ENCODE data around the gene MDC1. TPM values are rescaled to one million over a fixed set of nuclear protein-coding genes. Genes with fewer than 3 reads are reported as not detected.
A peak's percentile ranks its signal among the peaks of the same experiment; 100 is the strongest.

The MDC1 gene
- total and polyA plus RNA-seq, 2 of the 13 experiments (the other 11 are each of a cell fraction or from before 2014, with no cell fraction given) = 8.4 to 14.0 TPM

- TF ChIP-seq, protein P1, sequence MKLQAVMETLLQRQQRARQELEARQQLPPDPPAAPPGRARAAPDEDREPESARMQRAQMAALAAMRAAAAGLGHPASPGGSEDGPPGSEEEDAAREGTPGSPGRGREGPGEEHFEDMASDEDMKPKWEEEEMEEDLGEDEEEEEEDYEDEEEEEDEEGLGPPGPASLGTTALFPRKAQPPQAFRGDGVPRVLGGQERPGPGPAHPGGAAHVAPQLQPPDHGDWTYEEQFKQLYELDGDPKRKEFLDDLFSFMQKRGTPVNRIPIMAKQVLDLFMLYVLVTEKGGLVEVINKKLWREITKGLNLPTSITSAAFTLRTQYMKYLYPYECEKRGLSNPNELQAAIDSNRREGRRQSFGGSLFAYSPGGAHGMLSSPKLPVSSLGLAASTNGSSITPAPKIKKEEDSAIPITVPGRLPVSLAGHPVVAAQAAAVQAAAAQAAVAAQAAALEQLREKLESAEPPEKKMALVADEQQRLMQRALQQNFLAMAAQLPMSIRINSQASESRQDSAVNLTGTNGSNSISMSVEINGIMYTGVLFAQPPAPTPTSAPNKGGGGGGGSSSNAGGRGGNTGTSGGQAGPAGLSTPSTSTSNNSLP (IDR thresholded peaks at IDR 0.05; ENCODE audit: low read depth, low read length) = peak; percentile 35; the same call in 1 of the 2 replicates
- no peak for TF ChIP-seq MBNL3 (CRISPR knock-in tag; conservative IDR thresholded peaks at IDR 0.05)
- TF ChIP-seq ZSCAN25 (CRISPR knock-in tag; IDR thresholded peaks at IDR 0.05) = no peak; the same call in 1 of the 2 replicates
- TF ChIP-seq, protein P2, sequence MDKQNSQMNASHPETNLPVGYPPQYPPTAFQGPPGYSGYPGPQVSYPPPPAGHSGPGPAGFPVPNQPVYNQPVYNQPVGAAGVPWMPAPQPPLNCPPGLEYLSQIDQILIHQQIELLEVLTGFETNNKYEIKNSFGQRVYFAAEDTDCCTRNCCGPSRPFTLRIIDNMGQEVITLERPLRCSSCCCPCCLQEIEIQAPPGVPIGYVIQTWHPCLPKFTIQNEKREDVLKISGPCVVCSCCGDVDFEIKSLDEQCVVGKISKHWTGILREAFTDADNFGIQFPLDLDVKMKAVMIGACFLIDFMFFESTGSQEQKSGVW (CRISPR knock-in tag; IDR thresholded peaks at IDR 0.05; ENCODE audit: borderline replicate concordance) = no peak
- TF ChIP-seq NRL (CRISPR knock-in tag; IDR thresholded peaks at IDR 0.05; ENCODE audit: borderline replicate concordance) = no peak; the same call in 1 of the 2 replicates
- no peak for TF ChIP-seq PAXIP1 (CRISPR knock-in tag; conservative IDR thresholded peaks at IDR 0.05)
- peak; percentile 90 for TF ChIP-seq MXD4 (CRISPR knock-in tag; IDR thresholded peaks at IDR 0.05)
- TF ChIP-seq ZNF274 (CRISPR knock-in tag; IDR thresholded peaks at IDR 0.05) = no peak; the same call in 1 of the 2 replicates
- TF ChIP-seq TAF15 (IDR thresholded peaks at IDR 0.05; ENCODE audit: low read depth, low read length, poor library complexity, severe bottlenecking) = no peak
- TF ChIP-seq, protein P3, sequence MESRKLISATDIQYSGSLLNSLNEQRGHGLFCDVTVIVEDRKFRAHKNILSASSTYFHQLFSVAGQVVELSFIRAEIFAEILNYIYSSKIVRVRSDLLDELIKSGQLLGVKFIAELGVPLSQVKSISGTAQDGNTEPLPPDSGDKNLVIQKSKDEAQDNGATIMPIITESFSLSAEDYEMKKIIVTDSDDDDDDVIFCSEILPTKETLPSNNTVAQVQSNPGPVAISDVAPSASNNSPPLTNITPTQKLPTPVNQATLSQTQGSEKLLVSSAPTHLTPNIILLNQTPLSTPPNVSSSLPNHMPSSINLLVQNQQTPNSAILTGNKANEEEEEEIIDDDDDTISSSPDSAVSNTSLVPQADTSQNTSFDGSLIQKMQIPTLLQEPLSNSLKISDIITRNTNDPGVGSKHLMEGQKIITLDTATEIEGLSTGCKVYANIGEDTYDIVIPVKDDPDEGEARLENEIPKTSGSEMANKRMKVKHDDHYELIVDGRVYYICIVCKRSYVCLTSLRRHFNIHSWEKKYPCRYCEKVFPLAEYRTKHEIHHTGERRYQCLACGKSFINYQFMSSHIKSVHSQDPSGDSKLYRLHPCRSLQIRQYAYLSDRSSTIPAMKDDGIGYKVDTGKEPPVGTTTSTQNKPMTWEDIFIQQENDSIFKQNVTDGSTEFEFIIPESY (CRISPR knock-in tag; IDR thresholded peaks at IDR 0.05) = 0 out of 2 replicates have a peak, but pooled peaks have one; percentile 11
- TF ChIP-seq EZH2 (conservative IDR thresholded peaks at IDR 0.05; ENCODE audit: low read depth, low read length) = no peak
- TF ChIP-seq PLRG1 (conservative IDR thresholded peaks at IDR 0.05) = no peak
- peak; percentile 86 for TF ChIP-seq DMAP1 (CRISPR knock-in tag; IDR thresholded peaks at IDR 0.05)
- TF ChIP-seq, protein P4, sequence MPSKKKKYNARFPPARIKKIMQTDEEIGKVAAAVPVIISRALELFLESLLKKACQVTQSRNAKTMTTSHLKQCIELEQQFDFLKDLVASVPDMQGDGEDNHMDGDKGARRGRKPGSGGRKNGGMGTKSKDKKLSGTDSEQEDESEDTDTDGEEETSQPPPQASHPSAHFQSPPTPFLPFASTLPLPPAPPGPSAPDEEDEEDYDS (CRISPR knock-in tag; IDR thresholded peaks at IDR 0.05) = peak; percentile 64
- TF ChIP-seq HOXA5 (CRISPR knock-in tag; IDR thresholded peaks at IDR 0.05) = peak; percentile 31; the same call in 1 of the 2 replicates
- TF ChIP-seq, protein P5, sequence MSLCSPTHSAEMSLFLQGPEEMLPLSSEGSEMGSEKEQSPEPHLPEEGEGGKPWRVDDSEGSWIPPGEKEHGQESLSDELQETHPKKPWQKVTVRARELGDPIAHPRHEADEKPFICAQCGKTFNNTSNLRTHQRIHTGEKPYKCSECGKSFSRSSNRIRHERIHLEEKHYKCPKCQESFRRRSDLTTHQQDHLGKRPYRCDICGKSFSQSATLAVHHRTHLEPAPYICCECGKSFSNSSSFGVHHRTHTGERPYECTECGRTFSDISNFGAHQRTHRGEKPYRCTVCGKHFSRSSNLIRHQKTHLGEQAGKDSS (CRISPR knock-in tag; IDR thresholded peaks at IDR 0.05; ENCODE audit: borderline replicate concordance, low read depth) = peak; percentile 29; the same call in 1 of the 2 replicates
- no peak for TF ChIP-seq NBN (conservative IDR thresholded peaks at IDR 0.05)
- 0 out of 2 replicates have a peak, but pooled peaks have one; percentile 52 for TF ChIP-seq ELF4 (CRISPR knock-in tag; IDR thresholded peaks at IDR 0.05; ENCODE audit: borderline replicate concordance)
Observed at GRCh38 chr6:30721198-30722024, 4.3 kb upstream of the MDC1 start (continued).

All from HepG2 (cell line).